Ureter (tissue), 1 donor: Measurements from ENCODE around the gene PROSER2. TPM values are rescaled to one million over a fixed set of nuclear protein-coding genes. Genes with fewer than 3 reads are reported as not detected.

Source experiments
- DNase-seq: peaks from one replicate; pipeline ENCODE4 v3.0.0-alpha.2; 2020; ENCODE audit warnings: low spot score
- total RNA-seq: library from RNA; stranded (reverse); gene quantifications from one replicate; pipeline ENCODE4 v1.2.4, GENCODE V29; 2023
- donor health status: DM: yes; HTN: yes; CAD: no.

The PROSER2 gene
- total RNA-seq, 1 donor from 2014 or later: 21.5 TPM

GRCh38 chr10:11804336-11804735, 18.8 kb upstream of the PROSER2 start:
- DNase-seq: no peak

- DNase-seq: no peak
These were observed 17.4 kb upstream of the PROSER2 start for GRCh38 chr10:11805792-11806191.

GRCh38 chr10:11806706-11807105, 16.4 kb upstream of the PROSER2 start:
- no peak for DNase-seq

GRCh38 chr10:11808808-11809207, 14.3 kb upstream of the PROSER2 start:
- DNase-seq: no peak

GRCh38 chr10:11810313-11810766, 12.8 kb upstream of the PROSER2 start:
- no peak for DNase-seq

GRCh38 chr10:11810973-11811372, 12.2 kb upstream of the PROSER2 start:
- DNase-seq: no peak

- DNase-seq: no peak
These were observed 10.0 kb upstream of the PROSER2 start for GRCh38 chr10:11813177-11813576.

GRCh38 chr10:11813855-11814567, 9.1 kb upstream of the PROSER2 start:
- no peak for DNase-seq

GRCh38 chr10:11819027-11819426, 4.1 kb upstream of the PROSER2 start:
- DNase-seq: no peak

- DNase-seq: no peak
These were observed 965 bp upstream of the PROSER2 start for GRCh38 chr10:11822026-11822756.

- DNase-seq: no peak
These were observed 391 bp upstream of the PROSER2 start for GRCh38 chr10:11822809-11823121.

- no peak for DNase-seq
These were observed 812 bp downstream of the PROSER2 start for GRCh38 chr10:11823989-11824346.

- no peak for DNase-seq
These were observed 1.2 kb downstream of the PROSER2 start for GRCh38 chr10:11824376-11824775.

GRCh38 chr10:11824825-11825224, 1.7 kb downstream of the PROSER2 start:
- DNase-seq: no peak

GRCh38 chr10:11825796-11826414, 2.7 kb downstream of the PROSER2 start:
- DNase-seq: no peak

- no peak for DNase-seq
These were observed 3.9 kb downstream of the PROSER2 start for GRCh38 chr10:11827006-11827405.

GRCh38 chr10:11827414-11827813, 4.3 kb downstream of the PROSER2 start:
- DNase-seq: no peak

GRCh38 chr10:11828682-11829284, 5.6 kb downstream of the PROSER2 start:
- DNase-seq: no peak

GRCh38 chr10:11830836-11831519, 7.8 kb downstream of the PROSER2 start:
- no peak for DNase-seq

GRCh38 chr10:11831520-11831951, 8.4 kb downstream of the PROSER2 start:
- no peak for DNase-seq

- no peak for DNase-seq
These were observed 8.9 kb downstream of the PROSER2 start for GRCh38 chr10:11832042-11832441.

- no peak for DNase-seq
These were observed 11.9 kb downstream of the PROSER2 start for GRCh38 chr10:11835061-11835460.
